Astrocyte of the cerebellum (primary cell): Measurements from ENCODE around the gene SLC16A10.

Experiments used
- DNase-seq: peaks from one replicate; pipeline ENCODE4 v3.0.0-alpha.2; 2011; ENCODE audit warnings: low read depth
- H3K4me3 ChIP-seq: 2 replicates; pipeline ENCODE4 v1.5.1; 2011; ENCODE audit warnings: mild to moderate bottlenecking, low read depth, low read length, moderate library complexity
- CTCF ChIP-seq: IDR thresholded peaks from 2 replicates; pipeline ENCODE4 v1.5.1; 2012; ENCODE audit warnings: low read length, low read depth, moderate library complexity, mild to moderate bottlenecking; ENCODE audit errors: missing control alignments
- in situ Hi-C: cut with HindIII; loops from 2 replicates; pipeline ENCODE4 v1.10.0; 2017; ENCODE audit warnings: low sequenced_read_pairs

SLC16A10 gene

GRCh38 chr6:111230351-111231089, 143.2 kb downstream of the SLC16A10 start:
- H3K4me3 ChIP-seq, result no peak overlapping the region
- no peak for TF ChIP-seq CTCF
- DNase-seq, result no peak
- in situ Hi-C loops, result no loop called here

DNA sequence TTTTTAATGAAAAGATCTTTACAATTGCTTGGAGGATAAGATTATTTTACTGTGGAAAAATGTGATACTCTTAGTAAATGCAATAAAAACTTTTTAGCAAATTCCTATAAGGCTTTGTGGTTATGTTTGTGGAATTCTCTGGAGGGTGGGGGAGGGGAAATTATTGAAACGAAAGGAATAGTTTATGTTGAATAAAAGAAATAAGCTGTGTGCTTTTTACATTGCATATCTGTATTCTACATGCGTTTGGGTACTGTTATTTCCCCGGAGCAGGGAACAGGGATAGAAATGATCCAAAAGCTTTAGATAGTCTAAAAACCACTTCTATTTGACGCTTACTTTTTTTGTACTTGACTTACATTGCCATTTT, 143.8 kb downstream of the SLC16A10 start:
- no peak for DNase-seq
- H3K4me3 ChIP-seq, result no peak overlapping the region
- no peak for TF ChIP-seq CTCF
- in situ Hi-C loops, result no loop called here

GRCh38 chr6:111237852-111238251, 150.5 kb downstream of the SLC16A10 start:
- TF ChIP-seq CTCF, result no peak
- in situ Hi-C loops, result no loop called here

DNA sequence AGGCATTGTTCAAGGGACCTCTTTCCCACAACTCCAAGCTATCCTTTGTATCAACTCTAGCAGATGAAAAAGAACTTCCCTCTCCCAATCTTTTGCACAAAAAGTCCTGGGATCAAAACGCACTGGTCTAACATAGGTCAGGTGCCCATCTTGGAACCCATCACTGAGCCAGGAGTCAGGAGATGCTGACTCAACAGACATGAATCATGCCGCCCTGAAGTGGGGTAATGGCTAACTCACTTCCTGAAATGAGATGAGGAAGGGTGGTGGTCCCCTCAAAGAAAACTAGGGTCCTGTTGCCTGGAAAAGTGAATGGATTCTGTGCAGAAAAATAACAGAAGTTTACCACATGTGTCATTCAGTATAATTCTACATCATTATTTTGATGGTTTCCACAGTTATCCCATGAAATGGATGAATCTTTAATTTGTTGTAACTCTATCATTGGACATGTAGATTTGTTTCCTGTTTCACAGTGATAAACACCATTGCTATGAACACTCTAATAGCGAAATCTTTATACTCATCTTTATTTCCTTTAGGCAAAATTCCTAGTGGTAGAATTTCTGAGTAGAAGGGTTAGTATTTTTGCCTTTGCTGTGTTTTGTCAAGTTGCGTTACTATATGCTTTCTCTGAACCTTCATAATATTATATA, 151.3 kb downstream of the SLC16A10 start:
- no peak overlapping the region for H3K4me3 ChIP-seq
- no peak for TF ChIP-seq CTCF
- in situ Hi-C loops, result no loop called here
- DNase-seq, result no peak

More at GRCh38 chr6:111237852-111238251, 150.5 kb downstream of the SLC16A10 start:
- H3K4me3 ChIP-seq, result no peak overlapping the region
- no peak for DNase-seq

DNA sequence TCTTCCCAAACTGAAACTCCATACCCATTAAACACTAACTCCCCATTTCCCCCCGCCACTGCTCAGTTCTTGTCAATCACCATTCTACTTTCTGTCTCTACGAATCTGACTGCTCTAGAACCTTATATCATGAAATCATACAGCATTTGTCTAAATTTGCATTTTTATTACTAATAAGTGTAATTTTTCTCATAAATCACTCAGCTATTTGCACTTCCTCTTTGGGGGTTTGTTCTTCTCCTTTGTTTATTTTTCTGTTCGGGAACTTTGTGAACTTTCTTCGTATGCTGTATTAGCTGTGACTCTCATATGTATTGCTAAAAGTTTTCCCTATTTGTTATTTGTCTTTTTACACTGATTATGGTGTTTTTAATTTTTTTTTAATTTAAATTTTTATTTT, 152.2 kb downstream of the SLC16A10 start:
- in situ Hi-C loops, result no loop called here
- TF ChIP-seq CTCF, result no peak
- no peak overlapping the region for H3K4me3 ChIP-seq
- DNase-seq, result no peak

DNA sequence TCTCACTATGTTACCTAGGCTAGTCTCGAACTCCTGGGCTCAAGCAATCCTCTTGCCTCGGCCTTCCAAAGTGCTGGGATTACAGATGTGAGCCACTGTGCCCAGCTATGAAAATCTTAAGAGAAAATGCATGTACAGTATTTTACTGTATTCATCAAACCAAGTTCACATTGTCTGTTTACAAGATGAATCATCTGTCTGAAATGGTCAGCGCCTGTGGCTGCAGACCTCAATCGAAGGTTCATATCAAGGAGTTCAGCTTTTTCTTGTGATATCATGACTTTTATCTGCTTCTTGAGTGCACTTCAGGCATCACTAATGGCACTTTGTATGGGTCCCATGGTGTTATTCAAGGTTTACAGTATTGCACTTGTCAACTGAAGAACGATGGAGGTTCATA, 155.1 kb downstream of the SLC16A10 start:
- H3K4me3 ChIP-seq, result no peak overlapping the region
- DNase-seq, result no peak
- in situ Hi-C loops, result no loop called here
- no peak for TF ChIP-seq CTCF
